Smooth muscle cell of the coronary artery (primary cell): Measurements from ENCODE around the gene ATF3. TPM values are rescaled to one million over a fixed set of nuclear protein-coding genes. Genes with fewer than 3 reads are reported as not detected.

Experiments used
- total RNA-seq: library from RNA; depleted of rRNA; stranded (reverse); fragments of >200 nt; gene quantifications from 2 replicates; pipeline ENCODE4 v1.2.3, GENCODE V29; 2014; ENCODE audit warnings: low replicate concordance

ATF3 gene, protein sequence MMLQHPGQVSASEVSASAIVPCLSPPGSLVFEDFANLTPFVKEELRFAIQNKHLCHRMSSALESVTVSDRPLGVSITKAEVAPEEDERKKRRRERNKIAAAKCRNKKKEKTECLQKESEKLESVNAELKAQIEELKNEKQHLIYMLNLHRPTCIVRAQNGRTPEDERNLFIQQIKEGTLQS
- total RNA-seq: 2.3 and 3.2 TPM in 2 replicates

GRCh38 chr1:212608392-212608958 is at the start of gene ATF3:
ATF3 (plus strand) TSS chr1:212608761; CDS start chr1:212615022, 6,261 bp downstream.

Other genes with a start within 250 kb of the ATF3 start
- gene PACC1, start 193.9 kb upstream of the ATF3 start, total RNA-seq: 7.7 and 9.7 TPM in 2 replicates
- 38.0 and 74.6 TPM in 2 replicates for gene NENF, start 175.8 kb upstream of the ATF3 start, total RNA-seq
- 0.60 and 1.2 TPM in 2 replicates for gene BATF3, start 91.1 kb downstream of the ATF3 start, total RNA-seq
- 10.5 and 19.5 TPM in 2 replicates for gene NSL1, start 183.0 kb downstream of the ATF3 start, total RNA-seq
- 10.7 and 11.8 TPM in 2 replicates for gene TATDN3, start 183.1 kb downstream of the ATF3 start, total RNA-seq
- gene SPATA45, start 238.9 kb downstream of the ATF3 start, total RNA-seq: not detected in 2 replicates
- gene FLVCR1, start 249.5 kb downstream of the ATF3 start, total RNA-seq: 5.6 TPM in 2 replicates